HEK293 (cell line): ENCODE data around the gene LGI4.

Source experiments
- KLF1 ChIP-seq: fragments of 450-650 bp; formaldehyde crosslinking; IDR thresholded peaks from 2 replicates; pipeline ENCODE4 v1.5.1; 2016; ENCODE audit warnings: missing biosample characterization, missing genetic modification characterization
- ZFP37 ChIP-seq: fragments of 450-650 bp; formaldehyde crosslinking; IDR thresholded peaks from 2 replicates; pipeline ENCODE4 v1.5.1; 2016; ENCODE audit warnings: missing biosample characterization, missing genetic modification characterization
- ZSCAN30 ChIP-seq: fragments of 450-650 bp; IDR thresholded peaks from 2 replicates; pipeline ENCODE4 v1.5.1; 2018; ENCODE audit warnings: missing biosample characterization, mild to moderate bottlenecking, missing genetic modification characterization, moderate library complexity
- TF ChIP-seq, protein P1 (sequence below): fragments of 450-650 bp; formaldehyde crosslinking; IDR thresholded peaks from 2 replicates; pipeline ENCODE4 v1.5.1; 2016; ENCODE audit warnings: missing biosample characterization, missing genetic modification characterization
- TF ChIP-seq, protein P2 (sequence below): fragments of 450-650 bp; formaldehyde crosslinking; IDR thresholded peaks from 2 replicates; pipeline ENCODE4 v1.5.1; 2016; ENCODE audit warnings: missing biosample characterization, missing genetic modification characterization
- TF ChIP-seq, protein P3 (sequence below): fragments of 450-650 bp; formaldehyde crosslinking; IDR thresholded peaks from 2 replicates; pipeline ENCODE4 v1.5.1; 2017; ENCODE audit warnings: missing biosample characterization, missing genetic modification characterization

DNA sequence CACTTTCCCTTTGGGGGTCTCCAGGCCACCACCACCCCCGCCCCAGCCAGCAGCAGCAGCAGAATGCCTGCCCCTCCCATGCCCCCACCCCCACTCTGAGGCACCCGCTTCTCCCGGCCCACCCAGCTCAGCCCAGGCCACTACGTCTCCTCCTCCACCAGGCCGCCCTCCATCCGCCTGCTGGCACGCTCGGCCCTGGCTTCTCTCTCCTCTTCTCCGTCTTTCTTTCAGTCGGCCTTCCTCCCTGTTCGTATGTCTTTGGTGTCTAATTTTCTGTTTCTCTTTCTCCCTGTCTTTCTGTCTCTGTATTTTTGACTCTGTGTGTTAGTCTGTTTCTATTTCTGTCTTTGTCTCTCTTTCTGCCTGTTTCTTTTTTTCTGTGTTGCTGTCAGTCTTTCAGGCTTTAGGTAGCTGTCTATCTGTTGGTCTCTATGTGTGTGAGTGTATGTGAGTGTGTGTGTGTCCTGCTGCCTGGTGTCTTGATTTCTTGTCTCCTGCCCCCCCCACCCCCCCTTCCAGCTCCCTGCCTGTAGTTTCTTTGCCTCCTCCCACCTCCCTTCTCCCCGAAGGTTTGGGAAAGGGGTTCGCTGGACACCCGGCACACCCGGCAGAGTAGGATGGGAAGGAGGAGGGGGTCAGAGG, at the start of gene LGI4:
- TF ChIP-seq ZSCAN30: no peak
- TF ChIP-seq, protein P1, sequence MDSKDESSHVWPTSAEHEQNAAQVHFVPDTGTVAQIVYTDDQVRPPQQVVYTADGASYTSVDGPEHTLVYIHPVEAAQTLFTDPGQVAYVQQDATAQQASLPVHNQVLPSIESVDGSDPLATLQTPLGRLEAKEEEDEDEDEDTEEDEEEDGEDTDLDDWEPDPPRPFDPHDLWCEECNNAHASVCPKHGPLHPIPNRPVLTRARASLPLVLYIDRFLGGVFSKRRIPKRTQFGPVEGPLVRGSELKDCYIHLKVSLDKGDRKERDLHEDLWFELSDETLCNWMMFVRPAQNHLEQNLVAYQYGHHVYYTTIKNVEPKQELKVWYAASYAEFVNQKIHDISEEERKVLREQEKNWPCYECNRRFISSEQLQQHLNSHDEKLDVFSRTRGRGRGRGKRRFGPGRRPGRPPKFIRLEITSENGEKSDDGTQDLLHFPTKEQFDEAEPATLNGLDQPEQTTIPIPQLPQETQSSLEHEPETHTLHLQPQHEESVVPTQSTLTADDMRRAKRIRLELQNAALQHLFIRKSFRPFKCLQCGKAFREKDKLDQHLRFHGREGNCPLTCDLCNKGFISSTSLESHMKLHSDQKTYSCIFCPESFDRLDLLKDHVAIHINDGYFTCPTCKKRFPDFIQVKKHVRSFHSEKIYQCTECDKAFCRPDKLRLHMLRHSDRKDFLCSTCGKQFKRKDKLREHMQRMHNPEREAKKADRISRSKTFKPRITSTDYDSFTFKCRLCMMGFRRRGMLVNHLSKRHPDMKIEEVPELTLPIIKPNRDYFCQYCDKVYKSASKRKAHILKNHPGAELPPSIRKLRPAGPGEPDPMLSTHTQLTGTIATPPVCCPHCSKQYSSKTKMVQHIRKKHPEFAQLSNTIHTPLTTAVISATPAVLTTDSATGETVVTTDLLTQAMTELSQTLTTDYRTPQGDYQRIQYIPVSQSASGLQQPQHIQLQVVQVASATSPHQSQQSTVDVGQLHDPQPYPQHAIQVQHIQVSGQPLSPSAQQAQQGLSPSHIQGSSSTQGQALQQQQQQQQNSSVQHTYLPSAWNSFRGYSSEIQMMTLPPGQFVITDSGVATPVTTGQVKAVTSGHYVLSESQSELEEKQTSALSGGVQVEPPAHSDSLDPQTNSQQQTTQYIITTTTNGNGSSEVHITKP: no peak
- TF ChIP-seq, protein P2, sequence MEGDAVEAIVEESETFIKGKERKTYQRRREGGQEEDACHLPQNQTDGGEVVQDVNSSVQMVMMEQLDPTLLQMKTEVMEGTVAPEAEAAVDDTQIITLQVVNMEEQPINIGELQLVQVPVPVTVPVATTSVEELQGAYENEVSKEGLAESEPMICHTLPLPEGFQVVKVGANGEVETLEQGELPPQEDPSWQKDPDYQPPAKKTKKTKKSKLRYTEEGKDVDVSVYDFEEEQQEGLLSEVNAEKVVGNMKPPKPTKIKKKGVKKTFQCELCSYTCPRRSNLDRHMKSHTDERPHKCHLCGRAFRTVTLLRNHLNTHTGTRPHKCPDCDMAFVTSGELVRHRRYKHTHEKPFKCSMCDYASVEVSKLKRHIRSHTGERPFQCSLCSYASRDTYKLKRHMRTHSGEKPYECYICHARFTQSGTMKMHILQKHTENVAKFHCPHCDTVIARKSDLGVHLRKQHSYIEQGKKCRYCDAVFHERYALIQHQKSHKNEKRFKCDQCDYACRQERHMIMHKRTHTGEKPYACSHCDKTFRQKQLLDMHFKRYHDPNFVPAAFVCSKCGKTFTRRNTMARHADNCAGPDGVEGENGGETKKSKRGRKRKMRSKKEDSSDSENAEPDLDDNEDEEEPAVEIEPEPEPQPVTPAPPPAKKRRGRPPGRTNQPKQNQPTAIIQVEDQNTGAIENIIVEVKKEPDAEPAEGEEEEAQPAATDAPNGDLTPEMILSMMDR: no peak
- TF ChIP-seq KLF1 (tag by site-specific recombination): no peak
- no peak for TF ChIP-seq ZFP37
- TF ChIP-seq, protein P3, sequence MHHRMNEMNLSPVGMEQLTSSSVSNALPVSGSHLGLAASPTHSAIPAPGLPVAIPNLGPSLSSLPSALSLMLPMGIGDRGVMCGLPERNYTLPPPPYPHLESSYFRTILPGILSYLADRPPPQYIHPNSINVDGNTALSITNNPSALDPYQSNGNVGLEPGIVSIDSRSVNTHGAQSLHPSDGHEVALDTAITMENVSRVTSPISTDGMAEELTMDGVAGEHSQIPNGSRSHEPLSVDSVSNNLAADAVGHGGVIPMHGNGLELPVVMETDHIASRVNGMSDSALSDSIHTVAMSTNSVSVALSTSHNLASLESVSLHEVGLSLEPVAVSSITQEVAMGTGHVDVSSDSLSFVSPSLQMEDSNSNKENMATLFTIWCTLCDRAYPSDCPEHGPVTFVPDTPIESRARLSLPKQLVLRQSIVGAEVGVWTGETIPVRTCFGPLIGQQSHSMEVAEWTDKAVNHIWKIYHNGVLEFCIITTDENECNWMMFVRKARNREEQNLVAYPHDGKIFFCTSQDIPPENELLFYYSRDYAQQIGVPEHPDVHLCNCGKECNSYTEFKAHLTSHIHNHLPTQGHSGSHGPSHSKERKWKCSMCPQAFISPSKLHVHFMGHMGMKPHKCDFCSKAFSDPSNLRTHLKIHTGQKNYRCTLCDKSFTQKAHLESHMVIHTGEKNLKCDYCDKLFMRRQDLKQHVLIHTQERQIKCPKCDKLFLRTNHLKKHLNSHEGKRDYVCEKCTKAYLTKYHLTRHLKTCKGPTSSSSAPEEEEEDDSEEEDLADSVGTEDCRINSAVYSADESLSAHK (tag by site-specific recombination): peak; percentile 83
